ENCODE data around the gene CNOT3. TPM values are rescaled to one million over a fixed set of nuclear protein-coding genes. Genes with fewer than 3 reads are reported as not detected.

CNOT3 gene
- total and polyA plus RNA-seq, 9 of the 15 experiments (the other 6 are each of a cell fraction or from before 2014, with no cell fraction given): 0.27 to 60.4 (median 9.9) TPM

GRCh38 chr19:54188215-54188871 lies 50.8 kb downstream of the CNOT3 start (continued):
- TF ChIP-seq RNF219 (CRISPR knock-in tag; IDR thresholded peaks at IDR 0.05) (no peak), TRIM28 (IDR thresholded peaks at IDR 0.05) (no peak), SRSF1 (IDR thresholded peaks at IDR 0.05; ENCODE audit: low read depth, low read length) (no peak), MTA1 (IDR thresholded peaks at IDR 0.05; ENCODE audit: borderline replicate concordance) (peak; percentile 78), SMARCA5 (IDR thresholded peaks at IDR 0.05) (no peak), ZBTB33 (CRISPR knock-in tag; IDR thresholded peaks at IDR 0.05) (no peak), NFRKB (IDR thresholded peaks at IDR 0.05; ENCODE audit: low read depth) (no peak), RNF2 (IDR thresholded peaks at IDR 0.05) (peak; percentile 80; the same call in 1 of the 2 replicates), MXI1 (IDR thresholded peaks at IDR 0.05; ENCODE audit: low read depth, low read length) (no peak), CREM (IDR thresholded peaks at IDR 0.05; ENCODE audit: low read depth) (peak; percentile 69), DPF2 (IDR thresholded peaks at IDR 0.05) (peak; percentile 92), DIDO1 (tag; IDR thresholded peaks at IDR 0.05; ENCODE audit: low read depth) (no peak), ZNF280A (IDR thresholded peaks at IDR 0.05; ENCODE audit: low read depth, partially characterized antibody) (no peak), E2F3 (CRISPR knock-in tag; IDR thresholded peaks at IDR 0.05) (no peak), OTX1 (CRISPR knock-in tag; IDR thresholded peaks at IDR 0.05) (no peak; the same call in 1 of the 2 replicates), MTA2 (IDR thresholded peaks at IDR 0.05; ENCODE audit: low read depth) (peak; percentile 32), RBM34 (IDR thresholded peaks at IDR 0.05; ENCODE audit: borderline replicate concordance, insufficient read depth, low read length) (no peak), NCOA1 (IDR thresholded peaks at IDR 0.05; ENCODE audit: low read depth) (0 out of 2 replicates have a peak, but pooled peaks have one; percentile 17), ZNF12 (CRISPR knock-in tag; IDR thresholded peaks at IDR 0.05) (no peak), IRF2 (CRISPR knock-in tag; IDR thresholded peaks at IDR 0.05) (no peak), PTTG1 (tag; IDR thresholded peaks at IDR 0.05; ENCODE audit: low read depth) (no peak)

Measured in K562 (cell line).